Small intestine (tissue), 7 donors: ENCODE results near the gene ITPKA. TPM values are rescaled to one million over a fixed set of nuclear protein-coding genes. Genes with fewer than 3 reads are reported as not detected.

Experiments used
- DNase-seq, 2 donors: peaks; one replicate each; pipeline versions ENCODE4 v3.0.0 to v3.0.0-alpha.2; 2013
- FAIRE-seq: peaks from 2 replicates; lab custom pipeline; 2012; peaks lifted over from hg19 to GRCh38; lab: Jason Lieb, UNC
- H3K27ac ChIP-seq, 3 donors: one replicate each; pipeline ENCODE4 v1.5.1; 2013; ENCODE audit warnings: low read length in 2 of 3, mild to moderate bottlenecking in 2 of 3, control low read depth in 1 of 3, inconsistent platforms in 1 of 3, low read depth in 1 of 3, moderate library complexity in 1 of 3
- H3K27me3 ChIP-seq, 3 donors: one replicate each; pipeline ENCODE4 v1.6.1; 2013; ENCODE audit warnings: low read length in 3 of 3, inconsistent platforms in 1 of 3; ENCODE audit not compliant: control insufficient read depth in 3 of 3, insufficient read depth in 3 of 3
- H3K36me3 ChIP-seq, 3 donors: one replicate each; pipeline ENCODE4 v1.6.1; 2013; ENCODE audit warnings: low read length in 3 of 3, inconsistent platforms in 1 of 3, low read depth in 1 of 3, mild to moderate bottlenecking in 1 of 3, moderate library complexity in 1 of 3; ENCODE audit not compliant: control insufficient read depth in 3 of 3, insufficient read depth in 2 of 3
- H3K4me1 ChIP-seq, 3 donors: one replicate each; pipeline ENCODE4 v1.6.1; 2013; ENCODE audit warnings: low read length in 2 of 3, inconsistent platforms in 1 of 3, low read depth in 1 of 3, mild to moderate bottlenecking in 1 of 3, moderate library complexity in 1 of 3; ENCODE audit not compliant: control insufficient read depth in 3 of 3, insufficient read depth in 2 of 3
- H3K4me3 ChIP-seq, 3 donors: one replicate each; pipeline ENCODE4 v1.5.1; 2013; ENCODE audit warnings: low read length in 3 of 3, control low read depth in 1 of 3, inconsistent platforms in 1 of 3, low read depth in 1 of 3, mild to moderate bottlenecking in 1 of 3, moderate library complexity in 1 of 3
- H3K9me3 ChIP-seq, 2 donors: one replicate each; pipeline ENCODE4 v1.6.1; 2013; ENCODE audit warnings: low read depth in 1 of 2, low read length in 1 of 2; ENCODE audit not compliant: control insufficient read depth in 2 of 2, insufficient read depth in 1 of 2
- WGBS, 3 donors: extraction: QIAGEN DNeasy Blood & Tissue Kit; methylation state at CpG; one replicate each; pipeline ENCODE4 v1.1.7; 2013; 5-methylcytosine and 5-hydroxymethylcytosine counted together
- polyA plus RNA-seq, 4 donors: library from polyadenylated mRNA; stranded (reverse) in 3 of 4; unstranded in 1 of 4; fragments of 200-250 nt in 3 of 4; fragments of 120-200 nt in 1 of 4; gene quantifications; one replicate each; pipeline versions ENCODE4 v1.2.1 to v1.2.3, GENCODE V29; 2013
- donor health status: healthy with polysubstance abuse.
- donor health status: control.
- donor health status: control.
- donor health status: Bipolar disorder and iron deficiency.
- donor health status: healthy.

The ITPKA gene
- polyA plus RNA-seq, 4 donors, result 30.3 to 93.9 (median 48.4) TPM

GRCh38 chr15:41501931-41502794 is 8.5 kb downstream of the ITPKA start:
- FAIRE-seq, result no peak
- WGBS, 3 donors, result 33 to 83% (median 54%) methylated on average over 54 to 64 of the region's 64 CpGs
- H3K4me3 ChIP-seq, result peak overlapping the region in 1 of 3 donors; percentile 34
- no peaks in the 10 kb centered on the region for H3K9me3 ChIP-seq
- H3K27me3 ChIP-seq, result peaks cover 0 to 27% (median 5%) of the 10 kb centered on the region in 3 donors
- H3K27ac ChIP-seq, result no peak overlapping the region
- H3K4me1 ChIP-seq, result peaks cover 0 to 5% (median 2%) of the 10 kb centered on the region in 3 donors
- peaks cover 2 to 76% (median 2%) of the 10 kb centered on the region in 3 donors for H3K36me3 ChIP-seq
- no peak for DNase-seq

DNA sequence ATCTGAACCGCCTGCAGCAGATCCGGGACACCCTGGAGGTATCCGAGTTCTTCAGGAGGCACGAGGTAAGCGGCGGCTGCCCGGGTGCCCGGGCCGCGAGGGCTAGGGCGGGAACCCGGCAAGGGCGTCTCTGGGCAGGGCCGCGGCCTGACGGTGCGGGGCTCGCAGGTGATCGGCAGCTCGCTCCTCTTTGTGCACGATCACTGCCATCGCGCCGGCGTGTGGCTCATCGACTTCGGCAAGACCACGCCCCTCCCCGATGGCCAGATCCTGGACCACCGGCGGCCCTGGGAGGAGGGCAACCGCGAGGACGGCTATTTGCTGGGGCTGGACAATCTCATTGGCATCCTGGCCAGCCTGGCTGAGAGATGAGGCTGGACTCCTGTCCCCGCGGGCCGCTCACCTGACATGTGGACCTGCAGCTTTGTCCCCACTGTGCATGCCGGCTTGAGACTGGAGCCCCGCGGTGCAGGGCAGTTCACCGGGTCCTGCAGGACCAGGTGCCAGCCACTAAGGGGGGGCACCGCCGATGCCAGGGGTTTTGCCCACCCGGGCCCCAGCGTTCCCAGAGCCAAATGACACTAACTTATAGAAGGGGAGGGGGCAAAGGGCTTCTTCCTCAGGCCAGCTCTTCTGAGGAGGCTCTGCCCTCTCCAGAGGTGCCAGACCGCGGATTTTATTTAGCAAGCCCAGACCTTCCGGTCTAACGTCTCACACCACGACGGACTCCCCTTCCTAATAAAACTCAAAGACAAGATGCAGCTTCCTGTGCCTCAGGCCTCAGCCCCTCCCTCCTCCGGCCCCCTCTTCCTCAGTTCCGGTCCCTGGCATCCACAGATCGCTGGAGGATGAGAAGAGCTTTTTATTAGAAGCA is 9.4 kb downstream of the ITPKA start:
- no peak overlapping the region for H3K27ac ChIP-seq
- H3K9me3 ChIP-seq, result no peaks in the 10 kb centered on the region
- peaks cover 0 to 5% (median 0%) of the 10 kb centered on the region in 3 donors for H3K4me1 ChIP-seq
- H3K4me3 ChIP-seq, result peak overlapping the region in 1 of 3 donors; percentile 34
- H3K36me3 ChIP-seq, result peaks cover 2 to 76% (median 2%) of the 10 kb centered on the region in 3 donors
- peaks cover 0 to 27% (median 5%) of the 10 kb centered on the region in 3 donors for H3K27me3 ChIP-seq
- DNase-seq (no peak), FAIRE-seq (no peak)
- WGBS, 3 donors, result 37 to 74% (median 48%) methylated on average over 54 of the region's 54 CpGs

GRCh38 chr15:41503669-41504010 is 10.0 kb downstream of the ITPKA start:
- no peaks in the 10 kb centered on the region for H3K9me3 ChIP-seq
- H3K4me3 ChIP-seq, result no peak overlapping the region
- H3K27me3 ChIP-seq, result peaks cover 0 to 27% (median 5%) of the 10 kb centered on the region in 3 donors
- 36 to 72% (median 40%) methylated on average over 5 of the region's 5 CpGs for WGBS, 3 donors
- no peak for FAIRE-seq
- peaks cover 2 to 72% (median 2%) of the 10 kb centered on the region in 3 donors for H3K36me3 ChIP-seq
- no peak for DNase-seq
- no peak overlapping the region for H3K27ac ChIP-seq
- peaks cover 0 to 5% (median 0%) of the 10 kb centered on the region in 3 donors for H3K4me1 ChIP-seq

DNA sequence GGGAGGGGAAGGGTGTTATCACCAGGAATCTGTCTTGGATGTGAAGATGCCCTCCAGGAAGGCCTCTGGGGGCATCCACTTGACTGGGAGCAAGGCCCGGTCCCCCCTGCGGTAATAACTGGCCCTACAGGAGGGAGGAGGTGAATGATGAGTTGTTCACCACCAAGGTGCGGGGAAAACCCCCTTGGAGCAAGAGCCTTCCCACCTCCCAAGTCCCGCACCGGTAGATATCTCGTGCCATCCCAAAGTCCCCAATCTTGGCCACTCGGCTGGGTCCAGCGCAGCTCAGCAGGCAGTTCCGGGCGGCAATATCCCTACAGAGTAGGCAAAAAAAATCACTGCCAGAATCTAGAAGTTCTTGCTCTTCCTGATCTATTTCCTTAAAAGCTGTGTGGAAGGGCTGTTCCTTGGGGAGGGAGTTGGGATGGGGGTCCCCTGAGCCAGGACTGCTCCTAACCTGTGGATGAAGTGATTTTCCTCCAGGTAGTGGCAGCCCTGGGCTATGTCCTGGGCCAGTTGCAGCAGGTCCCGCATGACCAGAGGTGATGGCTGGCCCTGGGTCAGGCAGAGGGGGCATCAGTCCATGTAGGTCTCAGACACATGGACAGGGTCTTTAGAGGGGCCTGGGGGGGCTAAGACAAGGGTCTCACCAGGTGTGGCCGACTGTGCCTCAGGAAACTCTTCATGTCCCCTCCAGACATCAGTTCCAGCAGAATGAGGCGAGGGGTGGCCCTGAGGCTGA is 11.2 kb downstream of the ITPKA start:
- Histone ChIP-seq H3K9me3 (no peaks in the 10 kb centered on the region), H3K4me1 (peaks cover 0 to 5% (median 0%) of the 10 kb centered on the region in 3 donors), H3K36me3 (peaks cover 2 to 66% (median 2%) of the 10 kb centered on the region in 3 donors), H3K4me3 (no peak overlapping the region), H3K27me3 (peaks cover 0 to 22% (median 4%) of the 10 kb centered on the region in 3 donors), H3K27ac (no peak overlapping the region)
- no peak for DNase-seq
- FAIRE-seq, result no peak
- WGBS, 3 donors, result 92 to 95% (median 95%) methylated on average over 12 to 13 of the region's 13 CpGs

DNA sequence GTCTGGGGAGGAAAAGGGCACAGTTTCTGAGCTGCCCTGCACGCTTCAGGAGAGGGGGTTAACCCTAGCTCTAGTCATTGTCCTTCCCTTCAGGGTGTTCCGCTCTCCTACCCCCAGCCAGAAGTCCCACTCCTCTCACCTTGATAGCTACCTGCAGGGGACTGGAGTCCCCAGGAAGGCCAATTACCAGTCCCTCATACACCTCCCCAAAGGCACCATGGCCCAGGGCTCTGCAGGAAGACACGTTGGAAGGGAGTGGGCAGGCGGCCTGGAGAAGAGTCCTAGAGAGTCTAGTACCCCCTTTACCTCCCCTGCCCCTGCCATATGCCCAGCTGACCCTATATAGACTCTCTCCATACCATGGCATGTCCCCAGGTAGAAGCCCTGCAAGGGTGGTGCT is 12.1 kb downstream of the ITPKA start:
- no peak for DNase-seq
- Histone ChIP-seq H3K4me3 (no peak overlapping the region), H3K9me3 (no peaks in the 10 kb centered on the region), H3K4me1 (peaks cover 0 to 5% (median 0%) of the 10 kb centered on the region in 3 donors), H3K36me3 (peaks cover 2 to 62% (median 2%) of the 10 kb centered on the region in 3 donors), H3K27me3 (peaks cover 0 to 27% (median 4%) of the 10 kb centered on the region in 3 donors), H3K27ac (no peak overlapping the region)
- 90 to 95% (median 90%) methylated on average over 4 of the region's 4 CpGs for WGBS, 3 donors
- no peak for FAIRE-seq

DNA sequence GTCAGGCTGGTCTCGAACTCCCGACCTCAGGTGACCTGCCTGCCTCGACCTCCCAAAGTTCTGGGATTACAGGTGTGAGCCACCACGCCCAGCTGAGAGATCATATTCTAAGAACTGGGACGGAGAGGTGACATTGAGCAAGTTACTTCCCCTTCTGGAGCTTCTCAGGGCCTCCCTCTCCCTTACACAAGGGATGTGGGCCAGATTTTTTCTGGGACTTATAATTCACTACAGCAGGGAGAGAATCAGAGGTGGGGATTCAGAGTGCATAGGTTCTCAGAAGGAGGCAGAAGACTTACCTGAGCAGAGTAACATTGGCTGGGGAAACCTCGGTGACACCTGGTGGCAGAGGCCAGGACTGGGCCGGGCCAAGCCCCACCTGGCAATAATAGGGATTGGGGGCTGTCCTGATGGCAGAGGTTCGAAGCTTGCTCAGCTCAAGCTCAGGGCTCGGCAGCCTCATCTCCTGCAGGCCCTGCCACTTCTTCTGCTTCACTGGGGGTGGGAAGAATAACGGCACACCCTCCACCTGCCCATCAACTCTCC is 13.2 kb downstream of the ITPKA start:
- WGBS, 3 donors, result 53 to 69% (median 59%) methylated on average over 10 of the region's 10 CpGs
- Histone ChIP-seq H3K9me3 (no peaks in the 10 kb centered on the region), H3K27me3 (peaks cover 0 to 21% (median 0%) of the 10 kb centered on the region in 3 donors), H3K27ac (peak overlapping the region in 1 of 3 donors; percentile 86), H3K4me3 (no peak overlapping the region), H3K36me3 (peaks cover 2 to 53% (median 2%) of the 10 kb centered on the region in 3 donors), H3K4me1 (peaks cover 0 to 5% (median under 1%) of the 10 kb centered on the region in 3 donors)
- FAIRE-seq (no peak), DNase-seq (peak in 1 of 2 donors; percentile 32)

GRCh38 chr15:41507820-41508290 is 14.2 kb downstream of the ITPKA start:
- Histone ChIP-seq H3K4me3 (no peak overlapping the region), H3K36me3 (peaks cover 2 to 43% (median 2%) of the 10 kb centered on the region in 3 donors), H3K9me3 (no peaks in the 10 kb centered on the region), H3K4me1 (peaks cover 3 to 9% (median 5%) of the 10 kb centered on the region in 3 donors), H3K27ac (peak overlapping the region in 2 of 3 donors; percentile 13 to 86), H3K27me3 (peaks cover 0 to 22% (median 0%) of the 10 kb centered on the region in 3 donors)
- DNase-seq (peak in 1 of 2 donors; percentile 99), FAIRE-seq (no peak)
- 14 to 54% (median 20%) methylated on average over 7 of the region's 7 CpGs for WGBS, 3 donors
